ENCODE results near the gene RNF217. TPM values are rescaled to one million over a fixed set of nuclear protein-coding genes. Genes with fewer than 3 reads are reported as not detected.

RNF217 gene
- total RNA-seq, 4 donors from 2014 or later, result 4.5 to 15.5 (median 12.4) TPM

GRCh38 chr6:124941259-124941658 is 21.0 kb upstream of the RNF217 start:
- no peak for TF ChIP-seq POLR2A (IDR thresholded peaks at IDR 0.05)

GRCh38 chr6:124943658-124944057 is 18.6 kb upstream of the RNF217 start:
- DNase-seq (no peak), ATAC-seq (no peak)
- intact Hi-C loops (cut with DNase I; ENCODE audit: low total_unique reads) (no loop called here), in situ Hi-C loops (cut with MboI; ENCODE audit: low sequenced_read_pairs in 4 of 4) (no loop called here)
- no peak for TF ChIP-seq POLR2A (IDR thresholded peaks at IDR 0.05)
- TF ChIP-seq CTCF (IDR thresholded peaks at IDR 0.05 in 4 of 5, conservative IDR thresholded peaks at IDR 0.05 in 1 of 5), result no peak
- H3K4me1 ChIP-seq, result no peaks in the 10 kb centered on the region
- H3K9me3 ChIP-seq, result no peaks in the 10 kb centered on the region
- H3K36me3 ChIP-seq, result no peaks in the 10 kb centered on the region
- no peaks in the 10 kb centered on the region for H3K27me3 ChIP-seq
- no peak overlapping the region for H3K4me3 ChIP-seq
- no peak overlapping the region for H3K27ac ChIP-seq

More at GRCh38 chr6:124941259-124941658, 21.0 kb upstream of the RNF217 start:
- in situ Hi-C loops (cut with MboI; ENCODE audit: low sequenced_read_pairs in 4 of 4) (no loop called here), intact Hi-C loops (cut with DNase I; ENCODE audit: low total_unique reads) (no loop called here)
- ATAC-seq, result no peak
- Histone ChIP-seq H3K27me3 (no peaks in the 10 kb centered on the region), H3K4me1 (no peaks in the 10 kb centered on the region), H3K36me3 (no peaks in the 10 kb centered on the region), H3K9me3 (no peaks in the 10 kb centered on the region), H3K27ac (no peak overlapping the region), H3K4me3 (no peak overlapping the region)
- no peak for DNase-seq

- H3K27me3 ChIP-seq, result no peaks in the 10 kb centered on the region
- no peaks in the 10 kb centered on the region for H3K36me3 ChIP-seq
- no peak overlapping the region for H3K27ac ChIP-seq
- intact Hi-C loops (cut with DNase I; ENCODE audit: low total_unique reads), result no loop called here
- no peaks in the 10 kb centered on the region for H3K9me3 ChIP-seq
- in situ Hi-C loops (cut with MboI; ENCODE audit: low sequenced_read_pairs in 4 of 4), result no loop called here
- no peak overlapping the region for H3K4me3 ChIP-seq
- TF ChIP-seq CTCF (IDR thresholded peaks at IDR 0.05 in 4 of 5, conservative IDR thresholded peaks at IDR 0.05 in 1 of 5), result no peak
- TF ChIP-seq POLR2A (IDR thresholded peaks at IDR 0.05), result no peak
- DNase-seq (no peak), ATAC-seq (no peak)
- no peaks in the 10 kb centered on the region for H3K4me1 ChIP-seq
These were observed 14.2 kb upstream of the RNF217 start for GRCh38 chr6:124947971-124948451.

DNA sequence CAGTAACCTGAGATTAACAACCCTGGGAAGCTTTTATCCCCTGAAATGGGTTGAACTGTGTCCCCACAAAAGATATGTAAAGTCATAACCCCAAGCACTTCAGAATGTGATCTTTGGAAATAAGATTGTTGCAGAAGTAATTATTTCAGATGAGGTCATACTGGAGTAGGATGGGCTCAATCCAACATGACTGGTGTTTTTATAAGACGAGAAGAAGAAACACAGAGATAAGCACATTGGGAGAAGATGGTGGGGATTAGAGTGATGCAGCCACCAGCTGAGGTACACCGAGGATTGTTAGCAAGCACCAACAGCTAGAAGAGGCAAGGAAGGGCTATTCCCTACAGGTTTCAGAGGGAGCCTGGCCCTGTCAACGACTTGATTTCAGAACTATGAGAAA is 12.5 kb upstream of the RNF217 start:
- Histone ChIP-seq H3K4me3 (no peak overlapping the region), H3K9me3 (no peaks in the 10 kb centered on the region), H3K4me1 (no peaks in the 10 kb centered on the region), H3K27me3 (no peaks in the 10 kb centered on the region), H3K27ac (no peak overlapping the region), H3K36me3 (no peaks in the 10 kb centered on the region)
- in situ Hi-C loops (cut with MboI; ENCODE audit: low sequenced_read_pairs in 4 of 4), result loop anchor here in 1 of 4 donors (10.0 kb wide), 1 partner anchor 165 kb away; no protein-coding TSS in a partner anchor
- intact Hi-C loops (cut with DNase I; ENCODE audit: low total_unique reads), result no loop called here
- ATAC-seq, result no peak
- TF ChIP-seq CTCF (IDR thresholded peaks at IDR 0.05 in 4 of 5, conservative IDR thresholded peaks at IDR 0.05 in 1 of 5) (no peak), POLR2A (IDR thresholded peaks at IDR 0.05) (no peak)
- no peak for DNase-seq

DNA sequence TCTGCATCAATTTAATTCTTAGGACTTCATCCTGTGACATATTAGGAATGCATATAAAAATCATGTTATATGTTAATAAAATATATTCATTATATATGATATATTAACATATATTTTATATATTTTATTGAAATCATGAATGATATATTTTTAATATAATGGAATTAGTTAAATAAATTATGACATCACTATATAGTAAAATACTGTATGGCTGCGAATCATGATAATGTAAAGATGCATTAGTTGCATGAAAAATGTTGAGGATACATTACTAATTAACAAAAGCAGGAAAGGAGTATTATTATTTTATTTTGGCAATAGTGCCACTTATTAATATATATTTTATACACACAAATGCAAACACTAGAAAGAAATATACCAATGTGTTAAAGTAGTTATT is 8.4 kb upstream of the RNF217 start:
- no peak for DNase-seq
- ATAC-seq, result no peak
- H3K27me3 ChIP-seq, result no peaks in the 10 kb centered on the region
- intact Hi-C loops (cut with DNase I; ENCODE audit: low total_unique reads), result no loop called here
- H3K4me1 ChIP-seq, result no peaks in the 10 kb centered on the region
- in situ Hi-C loops (cut with MboI; ENCODE audit: low sequenced_read_pairs in 4 of 4), result loop anchor here in 1 of 4 donors (10.0 kb wide), 1 partner anchor 161 kb away; no protein-coding TSS in a partner anchor
- H3K27ac ChIP-seq, result no peak overlapping the region
- H3K4me3 ChIP-seq, result no peak overlapping the region
- H3K9me3 ChIP-seq, result no peaks in the 10 kb centered on the region
- TF ChIP-seq POLR2A (IDR thresholded peaks at IDR 0.05), result no peak
- no peak for TF ChIP-seq CTCF (IDR thresholded peaks at IDR 0.05 in 4 of 5, conservative IDR thresholded peaks at IDR 0.05 in 1 of 5)
- H3K36me3 ChIP-seq, result no peaks in the 10 kb centered on the region
